H1 (cell line): Measurements from ENCODE around the gene AGBL4. TPM values are rescaled to one million over a fixed set of nuclear protein-coding genes. Genes with fewer than 3 reads are reported as not detected.

Experiments
- CTCF ChIA-PET: fragments of 300-600 bp; sonication (Branson Sonifier 250); formaldehyde crosslinking; loops from one replicate; lab custom pipeline; 2021; ENCODE audit not compliant: partially characterized antibody; lab: Charles Lee
- POLR2A ChIA-PET: fragments of 300-600 bp; sonication (Branson Sonifier 250); formaldehyde crosslinking; loops from one replicate; lab custom pipeline; 2021; ENCODE audit warnings: inconsistent platforms; ENCODE audit not compliant: partially characterized antibody; lab: Charles Lee
- DNase-seq, 2 experiments: peaks; one replicate each; pipeline versions ENCODE4 v3.0.0 to v3.0.0-alpha.2; 2010 to 2022; ENCODE audit warnings: low spot score in 2 of 2, low read depth in 1 of 2, mixed read lengths in 1 of 2
- FAIRE-seq: peaks from 2 replicates; lab custom pipeline; 2011; peaks lifted over from hg19 to GRCh38; lab: Jason Lieb, UNC
- H2AFZ ChIP-seq: 2 replicates; pipeline ENCODE4 v1.8.1; 2012; ENCODE audit warnings: low read length, inconsistent platforms
- H2AK5ac ChIP-seq: 2 replicates; pipeline ENCODE4 v1.6.1; 2013; ENCODE audit warnings: low read depth, low read length
- H2BK120ac ChIP-seq: replicated peaks from 2 replicates; pipeline ENCODE3; 2013; ENCODE audit warnings: low read depth, low read length, inconsistent platforms
- H2BK12ac ChIP-seq: 2 replicates; pipeline ENCODE4 v1.6.1; 2013; ENCODE audit warnings: low read depth, low read length
- H2BK15ac ChIP-seq: 2 replicates; pipeline ENCODE4 v1.6.1; 2013; ENCODE audit warnings: low read length
- H2BK20ac ChIP-seq: 2 replicates; pipeline ENCODE4 v1.6.1; 2013; ENCODE audit warnings: low read length
- H2BK5ac ChIP-seq: 2 replicates; pipeline ENCODE4 v1.6.1; 2013; ENCODE audit warnings: low read depth, low read length
- H3K14ac ChIP-seq: 2 replicates; pipeline ENCODE4 v1.6.1; 2013; ENCODE audit warnings: inconsistent platforms; ENCODE audit not compliant: insufficient read length
- H3K18ac ChIP-seq: 2 replicates; pipeline ENCODE4 v1.6.1; 2013; ENCODE audit warnings: low read length; ENCODE audit errors: extremely low read depth
- H3K23ac ChIP-seq: 2 replicates; pipeline ENCODE4 v1.6.1; 2013; ENCODE audit warnings: inconsistent platforms; ENCODE audit not compliant: insufficient read length
- H3K23me2 ChIP-seq: 2 replicates; pipeline ENCODE4 v1.6.1; 2013; ENCODE audit warnings: low read depth, low read length
- H3K27ac ChIP-seq: 2 replicates; pipeline ENCODE4 v1.6.1; 2011; ENCODE audit warnings: low read depth, low read length, inconsistent platforms
- H3K27me3 ChIP-seq, 4 experiments: replicated peaks in 1 of 4; 1 replicate in 1 of 4; 2 replicates in 3 of 4; pipeline versions ENCODE4 v1.6.1 to v1.8.1; 2011 to 2013; ENCODE audit warnings: low read length in 3 of 4, mild to moderate bottlenecking in 3 of 4, inconsistent platforms in 2 of 4, mixed read lengths in 2 of 4, moderate library complexity in 1 of 4; ENCODE audit not compliant: control insufficient read depth in 3 of 4, insufficient read depth in 3 of 4; ENCODE audit errors: extremely low read depth in 1 of 4
- H3K36me3 ChIP-seq, 4 experiments: 2 replicates each; pipeline versions ENCODE4 v1.6.1 to v1.8.1; 2011 to 2013; ENCODE audit warnings: mild to moderate bottlenecking in 4 of 4, low read length in 3 of 4, moderate library complexity in 2 of 4, control low read depth in 1 of 4, inconsistent platforms in 1 of 4; ENCODE audit not compliant: insufficient read depth in 4 of 4, control insufficient read depth in 2 of 4
- H3K4ac ChIP-seq: replicated peaks from 2 replicates; pipeline ENCODE3; 2013; ENCODE audit warnings: low read length, low read depth, mixed read lengths, inconsistent platforms; ENCODE audit not compliant: insufficient read length
- H3K4me1 ChIP-seq, 4 experiments: replicated peaks in 1 of 4; 1 replicate in 1 of 4; 2 replicates in 3 of 4; pipeline versions ENCODE4 v1.6.1 to v1.8.1; 2011 to 2013; ENCODE audit warnings: low read length in 3 of 4, inconsistent platforms in 2 of 4, mixed read lengths in 1 of 4; ENCODE audit not compliant: insufficient read depth in 4 of 4, control insufficient read depth in 3 of 4
- H3K4me2 ChIP-seq, 2 experiments: 2 replicates each; pipeline versions ENCODE4 v1.6.1 to v1.8.1; 2011 to 2013; ENCODE audit warnings: low read depth in 2 of 2, low read length in 2 of 2, control low read depth in 1 of 2, inconsistent platforms in 1 of 2, mild to moderate bottlenecking in 1 of 2; ENCODE audit not compliant: insufficient read depth in 1 of 2
- H3K4me3 ChIP-seq, 4 experiments: fragments of 200-600, 300-600 bp in 1 of 4; sonication (generic), shearing (Covaris generic), sonication (Bioruptor Twin) in 1 of 4; 2 replicates each; pipeline versions ENCODE4 v1.5.1 to v1.8.1; 2011 to 2016; ENCODE audit warnings: low read length in 4 of 4, low read depth in 3 of 4, control low read depth in 2 of 4, inconsistent platforms in 2 of 4, mild to moderate bottlenecking in 2 of 4, mixed read lengths in 1 of 4, moderate library complexity in 1 of 4; ENCODE audit not compliant: insufficient read depth in 2 of 4; ENCODE audit errors: extremely low read depth in 1 of 4
- H3K56ac ChIP-seq: replicated peaks from 2 replicates; pipeline ENCODE3; 2013; ENCODE audit warnings: low read depth, mild to moderate bottlenecking, mixed read lengths, low read length, inconsistent platforms; ENCODE audit not compliant: insufficient read length
- H3K79me1 ChIP-seq: 2 replicates; pipeline ENCODE4 v1.6.1; 2013; ENCODE audit warnings: low read depth, low read length, control low read depth
- H3K79me2 ChIP-seq, 2 experiments: 2 replicates each; pipeline versions ENCODE4 v1.6.1 to v1.8.1; 2012 to 2013; ENCODE audit warnings: low read length in 2 of 2, mild to moderate bottlenecking in 2 of 2, inconsistent platforms in 1 of 2; ENCODE audit not compliant: insufficient read depth in 2 of 2, control insufficient read depth in 1 of 2
- H3K9ac ChIP-seq, 4 experiments: replicated peaks in 1 of 4; 1 replicate in 1 of 4; 2 replicates in 3 of 4; pipeline versions ENCODE4 v1.6.1 to v1.8.1; 2011 to 2013; ENCODE audit warnings: low read depth in 3 of 4, low read length in 3 of 4, control low read depth in 2 of 4, mild to moderate bottlenecking in 2 of 4, moderate library complexity in 2 of 4, inconsistent platforms in 1 of 4; ENCODE audit errors: extremely low read depth in 1 of 4
- H3K9me3 ChIP-seq, 2 experiments: 2 replicates each; pipeline versions ENCODE4 v1.6.1 to v1.8.1; 2012 to 2013; ENCODE audit warnings: mild to moderate bottlenecking in 2 of 2, moderate library complexity in 2 of 2, control low read depth in 1 of 2, inconsistent platforms in 1 of 2, low read depth in 1 of 2, low read length in 1 of 2, mixed read lengths in 1 of 2; ENCODE audit not compliant: insufficient read depth in 2 of 2
- H4K20me1 ChIP-seq, 2 experiments: replicated peaks in 1 of 2; 2 replicates each; pipeline versions ENCODE3 to v1.8.1; 2011 to 2013; ENCODE audit warnings: inconsistent platforms in 2 of 2, low read length in 2 of 2, mild to moderate bottlenecking in 1 of 2; ENCODE audit not compliant: insufficient read depth in 2 of 2, control insufficient read depth in 1 of 2
- H4K5ac ChIP-seq: 2 replicates; pipeline ENCODE4 v1.6.1; 2013; ENCODE audit warnings: low read length, low read depth, mixed read lengths, inconsistent platforms; ENCODE audit not compliant: insufficient read length
- H4K8ac ChIP-seq: 2 replicates; pipeline ENCODE4 v1.8.0; 2013; ENCODE audit warnings: mild to moderate bottlenecking, moderate library complexity, low read length, inconsistent platforms; ENCODE audit not compliant: insufficient read depth; ENCODE audit errors: extremely low read depth
- H4K91ac ChIP-seq: replicated peaks from 2 replicates; pipeline ENCODE3; 2013; ENCODE audit warnings: low read length, mixed read lengths, inconsistent platforms; ENCODE audit not compliant: insufficient read length
- CBX5 ChIP-seq: fragments of 300-800, 300-1000 bp; sonication (generic); IDR thresholded peaks from 2 replicates; pipeline ENCODE4 v1.7.1; 2016; ENCODE audit warnings: antibody characterized with exemption, low read length, low read depth
- MAX ChIP-seq: IDR thresholded peaks from 2 replicates; pipeline ENCODE4 v1.6.1; 2012; ENCODE audit warnings: inconsistent platforms
- RAD21 ChIP-seq, 2 experiments: IDR thresholded peaks in 1 of 2; conservative IDR thresholded peaks in 1 of 2; 2 replicates each; pipeline ENCODE4 v1.6.1; 2011; ENCODE audit warnings: low read depth in 2 of 2, low read length in 2 of 2, improper control_type of control experiment in 1 of 2, inconsistent platforms in 1 of 2, mild to moderate bottlenecking in 1 of 2, moderate library complexity in 1 of 2
- YY1 ChIP-seq: IDR thresholded peaks from 2 replicates; pipeline ENCODE4 v1.6.1; 2011; ENCODE audit warnings: low read depth, mild to moderate bottlenecking, low read length
- WGBS, 2 experiments: shearing (Covaris generic) in 1 of 2; methylation state at CpG; one replicate each; pipeline versions ENCODE4 v1.1.6 to v1.1.7; 2013 to 2015; ENCODE audit warnings: low lambda C conversion rate in 2 of 2, mixed read lengths in 2 of 2, inconsistent platforms in 1 of 2, low coverage in 1 of 2, missing lambda C conversion rate in 1 of 2; ENCODE audit not compliant: insufficient replicate concordance in 2 of 2, insufficient coverage in 1 of 2, insufficient read length in 1 of 2; ENCODE audit errors: extremely low coverage in 1 of 2, missing lambda C conversion rate in 1 of 2; 5-methylcytosine and 5-hydroxymethylcytosine counted together
- polyA plus RNA-seq, 7 experiments: library from polyadenylated mRNA; depleted of rRNA in 3 of 7; stranded (reverse) in 5 of 7; unstranded in 2 of 7; fragments of >200 nt in 5 of 7; fragments of 200-250 nt in 2 of 7; gene quantifications; 1 replicate in 5 of 7; 2 replicates in 1 of 7; 4 replicates in 1 of 7; pipeline versions ENCODE4 v1.2.1 to v1.2.3, GENCODE V29; 2011 to 2013; ENCODE audit warnings: missing spikeins in 2 of 7, mixed read lengths in 2 of 7
- total RNA-seq: library from RNA; stranded (reverse); fragmentation: NEBNext Ultra II Directional; extraction: Animal tissue kit (Norgen Biotek cat#: 25700); gene quantifications from 2 replicates; pipeline ENCODE4 v1.2.1, GENCODE V29; 2021
- TF ChIP-seq, protein P1 (sequence below), 3 experiments: IDR thresholded peaks; 1 replicate in 2 of 3; 2 replicates in 1 of 3; pipeline versions ENCODE4 v1.5.1 to v1.6.1; 2011; ENCODE audit warnings: low read length in 3 of 3, mild to moderate bottlenecking in 3 of 3, inconsistent platforms in 2 of 3, low read depth in 1 of 3, moderate library complexity in 1 of 3; ENCODE audit not compliant: insufficient read depth in 1 of 3; ENCODE audit errors: control extremely low read depth in 1 of 3

The AGBL4 gene
- total and polyA plus RNA-seq, 2 of the 8 experiments (the other 6 are each of a cell fraction or from before 2014, with no cell fraction given) = 0.41 to 0.45 TPM

- 68% methylated on average over 12 of the region's 12 CpGs; no CpG with 5 or more reads in 1 of the 2 experiments for WGBS, 2 experiments
- H2BK12ac ChIP-seq = no peak overlapping the region
- H3K9ac ChIP-seq = no peak overlapping the region
- no peak overlapping the region for H4K91ac ChIP-seq
- no peak overlapping the region for H4K8ac ChIP-seq
- no peaks in the 10 kb centered on the region for H3K79me1 ChIP-seq
- H3K4ac ChIP-seq = no peak overlapping the region
- no peak overlapping the region for H2BK120ac ChIP-seq
- no peak overlapping the region for H3K56ac ChIP-seq
- no peaks in the 10 kb centered on the region for H3K23me2 ChIP-seq
- CTCF ChIA-PET = interaction anchor here (0.6 to 12.3 kb wide), 27 partner anchors 8 to 1661 kb away, joined by 3 to 225 read pairs (median 5); no protein-coding TSS in a partner anchor
- H3K14ac ChIP-seq = no peak overlapping the region
- 0 out of 2 replicates have a peak, but pooled peaks have one; percentile 11 for TF ChIP-seq YY1
- TF ChIP-seq, protein P1, sequence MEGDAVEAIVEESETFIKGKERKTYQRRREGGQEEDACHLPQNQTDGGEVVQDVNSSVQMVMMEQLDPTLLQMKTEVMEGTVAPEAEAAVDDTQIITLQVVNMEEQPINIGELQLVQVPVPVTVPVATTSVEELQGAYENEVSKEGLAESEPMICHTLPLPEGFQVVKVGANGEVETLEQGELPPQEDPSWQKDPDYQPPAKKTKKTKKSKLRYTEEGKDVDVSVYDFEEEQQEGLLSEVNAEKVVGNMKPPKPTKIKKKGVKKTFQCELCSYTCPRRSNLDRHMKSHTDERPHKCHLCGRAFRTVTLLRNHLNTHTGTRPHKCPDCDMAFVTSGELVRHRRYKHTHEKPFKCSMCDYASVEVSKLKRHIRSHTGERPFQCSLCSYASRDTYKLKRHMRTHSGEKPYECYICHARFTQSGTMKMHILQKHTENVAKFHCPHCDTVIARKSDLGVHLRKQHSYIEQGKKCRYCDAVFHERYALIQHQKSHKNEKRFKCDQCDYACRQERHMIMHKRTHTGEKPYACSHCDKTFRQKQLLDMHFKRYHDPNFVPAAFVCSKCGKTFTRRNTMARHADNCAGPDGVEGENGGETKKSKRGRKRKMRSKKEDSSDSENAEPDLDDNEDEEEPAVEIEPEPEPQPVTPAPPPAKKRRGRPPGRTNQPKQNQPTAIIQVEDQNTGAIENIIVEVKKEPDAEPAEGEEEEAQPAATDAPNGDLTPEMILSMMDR (IDR thresholded peaks at IDR 0.05; ENCODE audit: control extremely low read depth in 1 of 3, insufficient read depth in 1 of 3, low read depth in 1 of 3, low read length in 3 of 3) = peak; percentile 43 to 78 (median 58); a peak in 3 of 4 replicates
- peak; percentile 35; the same call in 1 of the 2 replicates for TF ChIP-seq MAX
- peak; percentile 51 to 59 for TF ChIP-seq RAD21 (IDR thresholded peaks at IDR 0.05 in 1 of 2, conservative IDR thresholded peaks at IDR 0.05 in 1 of 2; ENCODE audit: low read depth in 2 of 2, low read length in 2 of 2)
- no peak for TF ChIP-seq CBX5
- TF ChIP-seq, all 59 proteins: peak for 4
- POLR2A ChIA-PET = interaction anchor here (0.5 to 1.7 kb wide), 2 partner anchors 24 to 1990 kb away, joined by 3 to 4 read pairs; no protein-coding TSS in a partner anchor
- Histone ChIP-seq H2BK20ac (0 out of 2 replicates have a peak overlapping the region, but pooled peaks have one; percentile 78), H3K18ac (peak overlapping the region; percentile 51; the same call in 1 of the 2 replicates), H4K5ac (no peak overlapping the region), H2BK15ac (peak overlapping the region; percentile 73; the same call in 1 of the 2 replicates), H3K23ac (no peak overlapping the region), H3K4me2 (peak overlapping the region in 1 of 2 experiments; percentile 33; a peak in 1 of 4 replicates), H3K9me3 (no peaks in the 10 kb centered on the region), H3K4me1 (peaks cover 0 to 5% (median 2%) of the 10 kb centered on the region in 4 experiments; a peak in 3 of 7 replicates), H4K20me1 (no peaks in the 10 kb centered on the region), H2AFZ (peak overlapping the region; percentile 43; the same call in 1 of the 2 replicates), H3K27ac (no peak overlapping the region), H3K4me3 (no peak overlapping the region), H3K27me3 (peaks cover 0 to 2% (median 0%) of the 10 kb centered on the region in 4 experiments; a peak in 1 of 7 replicates), H3K79me2 (no peaks in the 10 kb centered on the region), H3K36me3 (no peaks in the 10 kb centered on the region), H2BK5ac (no peak overlapping the region), H2AK5ac (no peak overlapping the region)
- DNase-seq = peak in 1 of 2 experiments; percentile 63
- no peak for FAIRE-seq
These were observed 1350.2 kb downstream of the AGBL4 start for GRCh38 chr1:48673332-48674105.
